Smooth muscle cell of the brain vasculature (primary cell): ENCODE data around the gene CRB3.
A peak's percentile ranks its signal among the peaks of the same experiment; 100 is the strongest.
"Not testable (repeated sequence)": the region's sequence is repeated elsewhere in the genome, so short reads cannot be mapped to it uniquely, and the experiment has no call there.

ENCODE experiments used
- DNase-seq: peaks from one replicate; pipeline ENCODE4 v3.0.0-alpha.2; 2012; ENCODE audit warnings: low read depth, low spot score

The CRB3 gene

DNA sequence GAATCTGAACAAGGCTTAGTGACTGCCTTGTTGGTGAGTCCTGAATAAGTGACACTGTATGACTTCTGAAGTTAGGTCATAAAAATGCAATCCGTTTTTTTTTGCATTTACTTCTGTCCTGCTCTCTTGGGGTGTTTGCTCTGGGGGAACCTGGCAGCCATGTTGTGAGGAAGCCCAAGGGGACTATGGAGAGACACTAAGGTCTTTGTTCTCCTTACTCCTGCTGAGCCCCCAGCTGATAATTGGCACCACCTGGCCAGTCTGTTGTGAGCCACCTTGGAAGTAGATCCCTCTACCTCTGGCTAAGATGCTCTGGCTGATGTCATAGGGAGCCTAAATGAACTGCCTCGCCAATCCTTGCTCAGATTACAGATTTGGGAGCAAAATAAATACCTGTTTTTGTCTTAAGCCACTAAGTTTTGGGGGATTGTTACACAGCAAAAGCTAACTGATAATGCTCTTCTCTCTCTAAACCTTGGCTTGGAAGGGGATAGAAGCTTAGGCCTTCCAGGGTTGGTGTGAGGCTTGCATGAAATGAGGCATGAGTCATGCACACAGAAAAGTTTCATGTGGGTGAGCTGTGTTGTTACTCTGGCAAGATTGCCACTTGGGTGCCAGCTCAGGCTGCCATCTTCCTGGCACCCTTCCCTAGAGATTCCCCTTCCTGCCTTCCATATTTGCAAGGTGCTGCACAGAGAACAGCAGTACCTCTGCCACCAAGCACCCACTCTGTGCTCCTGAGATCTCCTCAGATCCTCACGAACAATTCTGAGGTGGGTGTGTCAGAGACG lies 27.9 kb downstream of the CRB3 start:
- DNase-seq, result no peak

DNA sequence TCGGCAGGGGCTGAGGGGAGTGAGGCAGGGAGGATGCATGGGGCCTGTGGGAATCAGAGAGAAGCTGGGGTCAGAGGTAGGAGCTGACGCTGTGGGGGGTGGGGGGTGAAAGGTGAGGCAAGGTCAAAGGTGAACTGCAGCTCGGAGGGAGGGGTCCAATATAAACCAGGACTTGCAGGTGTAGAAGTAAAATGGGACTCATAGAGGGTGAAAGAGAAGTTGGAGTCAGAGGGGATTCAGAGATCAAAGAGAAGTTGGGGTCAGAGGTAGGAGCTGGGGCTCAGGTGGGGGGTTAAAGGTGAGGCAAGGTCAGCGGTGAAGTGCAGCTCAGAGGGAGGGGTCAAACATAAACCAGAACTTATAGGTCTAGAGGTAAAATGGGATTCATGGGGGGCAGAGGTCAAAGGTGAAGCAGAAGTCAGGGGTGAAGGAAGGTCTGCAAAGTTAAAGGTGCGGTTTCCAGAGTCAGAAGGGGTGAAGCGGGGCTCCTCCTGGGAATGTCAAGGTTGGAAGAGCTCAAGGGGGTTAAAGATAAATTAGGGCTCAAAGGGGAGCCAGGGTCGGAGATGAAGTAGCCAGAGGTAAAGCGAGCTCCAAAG lies 30.5 kb downstream of the CRB3 start:
- no peak for DNase-seq

DNA sequence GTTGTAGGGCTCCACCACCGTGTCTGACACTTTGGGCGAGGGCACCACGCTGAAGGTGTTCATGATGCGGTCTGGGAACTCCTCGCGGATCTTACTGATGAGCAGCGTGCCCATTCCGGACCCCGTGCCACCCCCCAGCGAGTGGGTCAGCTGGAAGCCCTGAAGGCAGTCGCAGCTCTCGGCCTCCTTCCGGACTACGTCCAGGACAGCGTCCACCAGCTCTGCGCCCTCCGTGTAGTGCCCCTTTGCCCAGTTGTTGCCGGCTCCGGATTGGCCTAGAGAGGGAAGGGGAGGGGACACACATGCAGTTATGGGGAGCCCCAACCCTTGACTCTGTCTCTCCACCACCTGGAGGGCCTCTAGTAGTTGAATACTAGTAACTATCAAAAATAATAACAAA lies 31.9 kb downstream of the CRB3 start:
- DNase-seq, result no peak

DNA sequence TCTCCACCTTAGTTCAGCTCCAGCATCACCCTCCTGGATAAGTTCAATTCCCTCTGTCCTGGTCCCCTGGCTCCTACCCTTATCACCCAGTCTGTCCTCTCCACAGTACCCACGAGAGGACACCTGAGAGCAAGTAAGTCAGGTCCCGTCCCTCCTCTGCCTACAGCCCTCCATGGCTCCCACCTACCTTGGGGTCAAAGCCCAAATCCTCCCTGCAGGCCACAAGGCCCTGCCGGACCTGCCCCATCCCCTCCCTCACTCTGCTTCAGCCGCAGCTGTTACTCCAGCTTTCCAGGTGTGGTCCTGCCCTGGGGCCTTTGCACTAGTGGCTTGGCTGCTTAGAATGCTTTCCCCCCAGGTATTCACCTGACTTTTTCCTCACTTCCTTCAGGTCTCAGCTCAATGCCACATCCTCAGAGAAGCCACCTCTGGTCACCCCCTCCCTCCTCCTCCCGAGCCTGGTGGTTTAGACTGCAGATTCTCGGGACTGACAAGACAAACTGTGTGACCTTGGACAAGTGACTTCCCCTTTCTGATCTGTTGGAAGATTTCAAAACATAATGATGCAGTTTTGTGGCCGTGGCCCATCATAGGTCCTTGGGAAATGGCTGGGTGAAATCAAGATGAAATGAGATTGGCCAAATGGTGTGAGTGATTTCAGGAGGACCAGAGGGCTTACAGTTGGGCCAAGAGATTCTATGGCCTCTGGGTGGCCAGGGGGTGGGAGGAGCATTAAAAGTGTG lies 34.4 kb downstream of the CRB3 start:
- DNase-seq, result no peak

DNA sequence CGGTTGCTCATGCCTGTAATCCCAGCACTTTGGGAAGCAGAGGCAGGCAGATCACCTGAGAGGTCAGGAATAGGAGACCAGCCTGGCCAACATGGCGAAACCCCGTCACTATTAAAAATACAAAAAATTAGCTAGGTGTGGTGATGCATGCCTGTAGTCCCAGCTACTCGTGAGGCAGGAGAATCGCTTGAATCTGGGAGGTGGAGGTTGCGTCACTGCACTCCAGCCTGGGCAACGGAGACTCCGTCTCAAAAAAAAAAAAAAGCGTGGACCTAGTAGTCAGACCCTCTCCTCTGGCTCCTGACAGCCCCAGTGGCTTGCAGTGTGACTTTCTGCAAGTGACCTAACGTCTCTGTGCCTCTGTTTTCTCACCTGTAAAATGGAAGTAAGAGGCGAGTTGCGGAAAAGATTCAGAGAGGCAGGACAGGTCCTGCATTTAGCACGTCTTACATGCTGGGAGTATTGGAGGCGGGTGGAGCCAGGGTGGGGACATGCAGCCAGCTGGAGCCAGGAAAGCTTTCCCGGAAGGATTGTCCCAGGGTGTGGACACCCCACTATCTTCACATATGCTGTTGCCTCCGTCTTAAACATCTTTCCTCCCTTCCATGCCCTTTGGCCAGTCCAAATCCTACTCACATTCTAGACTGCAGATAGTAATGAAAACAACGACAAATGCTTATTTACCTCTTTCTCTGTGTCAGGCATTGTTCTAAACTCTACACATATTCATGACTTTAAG lies 35.1 kb downstream of the CRB3 start:
- DNase-seq, result no peak

DNA sequence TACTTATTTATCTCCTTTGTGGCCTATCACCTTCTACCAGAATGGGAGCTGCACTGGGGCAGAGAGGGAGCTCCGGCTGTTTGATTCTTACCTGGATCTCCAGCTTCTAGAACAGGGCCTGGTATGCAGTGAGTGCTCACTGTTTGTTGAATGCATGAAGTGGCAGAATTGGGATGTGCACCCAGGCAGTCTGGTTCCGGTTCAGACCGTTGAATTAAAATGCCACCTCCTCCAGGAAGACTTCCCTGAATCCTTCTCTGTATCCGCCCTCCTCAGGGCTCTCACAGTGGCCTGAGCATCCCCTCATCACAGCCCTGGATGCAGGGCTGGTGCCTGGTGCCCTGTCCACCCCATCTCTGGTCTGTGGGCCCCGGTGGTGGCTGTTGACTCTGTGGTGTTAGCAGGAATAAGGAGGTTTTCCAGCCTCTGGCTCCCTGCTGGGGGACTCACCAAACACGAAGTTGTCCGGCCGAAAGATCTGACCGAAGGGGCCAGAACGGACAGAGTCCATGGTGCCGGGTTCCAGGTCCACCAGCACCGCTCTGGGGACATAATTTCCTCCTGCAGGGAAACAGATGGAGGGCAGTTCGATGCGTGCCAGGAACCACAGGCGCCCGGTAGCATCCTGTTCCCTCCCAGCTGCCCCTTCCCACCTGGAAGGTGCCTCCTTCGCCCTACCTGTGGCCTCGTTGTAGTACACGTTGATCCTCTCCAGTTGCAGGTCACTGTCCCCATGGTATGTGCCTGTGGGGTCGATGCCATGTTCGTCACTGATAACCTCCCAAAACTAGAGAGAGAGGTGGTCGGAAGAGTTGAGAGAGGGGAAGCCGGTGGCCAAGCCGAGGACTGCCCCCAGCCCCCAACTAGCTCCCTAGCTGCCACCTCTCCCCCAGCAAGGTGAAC lies 37.0 kb downstream of the CRB3 start:
- no peak for DNase-seq

DNA sequence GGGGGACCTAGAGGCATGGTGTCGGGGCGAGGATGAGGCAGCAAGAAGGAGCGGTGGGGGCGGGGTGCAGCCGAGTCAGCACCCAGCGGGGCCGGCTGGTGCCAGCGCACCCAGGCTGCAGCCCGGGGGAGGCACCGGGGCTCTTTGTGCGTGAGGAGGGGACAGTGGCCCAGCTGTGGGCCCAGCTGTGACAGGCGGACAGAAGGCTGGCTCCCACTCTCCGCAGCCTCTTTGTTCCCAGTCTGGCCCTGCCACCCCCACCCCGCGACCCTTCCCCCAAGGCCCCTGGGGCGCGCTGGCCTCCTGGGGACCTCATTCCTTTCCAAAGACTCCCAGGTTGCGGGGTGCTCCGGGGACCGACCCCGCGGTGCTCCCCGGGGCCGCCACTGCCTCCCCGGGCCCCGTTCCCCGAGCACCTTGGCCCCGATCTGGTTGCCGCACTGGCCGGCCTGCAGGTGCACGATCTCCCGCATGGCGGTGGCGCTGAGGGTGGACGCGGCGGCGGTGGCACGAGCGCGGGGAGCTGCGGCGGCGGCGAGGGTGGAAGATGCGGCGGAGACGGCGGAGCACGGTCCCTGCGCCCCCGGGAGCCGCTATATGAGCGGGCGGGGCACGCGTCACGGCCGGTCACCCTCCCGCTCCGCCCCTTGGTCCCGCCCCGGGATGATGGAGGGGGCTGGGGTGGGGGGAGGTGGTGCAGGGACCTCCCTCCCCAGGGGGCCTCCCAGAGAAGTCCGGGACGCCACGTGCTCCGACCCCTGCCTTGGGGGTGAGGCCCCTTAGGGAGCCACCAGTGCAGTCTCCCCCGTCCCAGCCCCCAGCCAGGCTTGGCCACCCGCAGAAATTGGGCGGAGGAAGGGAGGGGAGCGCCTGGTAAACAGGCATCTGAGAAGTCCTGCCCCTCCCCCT lies 37.9 kb downstream of the CRB3 start, which contains the start of gene TUBB4A:
Gene TUBB4A, minus strand, starts transcription at position 570 of the 909 bp plus-strand sequence. Its CDS starts 97 bp downstream, at position 473.
- DNase-seq, result no peak

DNA sequence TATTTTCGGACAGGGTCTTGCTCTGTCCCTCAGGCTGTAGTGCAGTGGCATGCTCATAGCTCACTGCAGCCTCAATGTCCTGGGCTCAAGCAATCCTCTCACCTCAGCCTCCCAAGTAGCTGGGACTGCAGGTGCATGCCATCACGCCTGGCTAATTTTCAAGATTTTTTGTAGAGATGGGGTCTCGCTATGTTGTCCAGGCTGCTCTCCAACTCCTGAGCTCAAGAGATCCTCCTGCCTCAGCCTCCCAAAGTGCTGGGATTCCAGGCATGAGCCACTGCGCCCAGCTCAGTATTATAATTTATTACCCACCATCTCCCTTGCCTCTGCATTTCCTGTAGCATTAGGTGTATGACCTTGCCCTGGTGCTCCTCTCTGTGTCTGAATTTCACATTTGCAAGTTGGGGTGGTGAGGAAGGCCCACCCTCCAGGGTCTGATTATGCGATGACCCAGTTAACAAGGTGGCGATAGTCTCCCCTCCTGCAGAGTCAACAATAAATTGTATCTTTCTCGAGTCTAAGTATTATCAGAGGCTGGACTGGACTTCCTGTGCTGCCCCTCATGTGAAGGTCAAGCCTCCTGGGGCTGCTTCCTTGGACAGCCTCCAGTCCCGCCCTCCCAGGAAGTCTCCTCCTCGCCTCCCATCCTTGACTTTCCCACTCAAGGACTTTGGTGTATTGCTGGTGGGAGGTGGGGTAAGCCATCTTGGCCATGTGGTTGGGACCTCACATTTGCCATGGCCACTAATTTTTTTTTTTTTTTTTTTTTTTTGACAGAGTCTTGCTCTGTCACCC lies 39.5 kb downstream of the CRB3 start:
- no peak for DNase-seq

DNA sequence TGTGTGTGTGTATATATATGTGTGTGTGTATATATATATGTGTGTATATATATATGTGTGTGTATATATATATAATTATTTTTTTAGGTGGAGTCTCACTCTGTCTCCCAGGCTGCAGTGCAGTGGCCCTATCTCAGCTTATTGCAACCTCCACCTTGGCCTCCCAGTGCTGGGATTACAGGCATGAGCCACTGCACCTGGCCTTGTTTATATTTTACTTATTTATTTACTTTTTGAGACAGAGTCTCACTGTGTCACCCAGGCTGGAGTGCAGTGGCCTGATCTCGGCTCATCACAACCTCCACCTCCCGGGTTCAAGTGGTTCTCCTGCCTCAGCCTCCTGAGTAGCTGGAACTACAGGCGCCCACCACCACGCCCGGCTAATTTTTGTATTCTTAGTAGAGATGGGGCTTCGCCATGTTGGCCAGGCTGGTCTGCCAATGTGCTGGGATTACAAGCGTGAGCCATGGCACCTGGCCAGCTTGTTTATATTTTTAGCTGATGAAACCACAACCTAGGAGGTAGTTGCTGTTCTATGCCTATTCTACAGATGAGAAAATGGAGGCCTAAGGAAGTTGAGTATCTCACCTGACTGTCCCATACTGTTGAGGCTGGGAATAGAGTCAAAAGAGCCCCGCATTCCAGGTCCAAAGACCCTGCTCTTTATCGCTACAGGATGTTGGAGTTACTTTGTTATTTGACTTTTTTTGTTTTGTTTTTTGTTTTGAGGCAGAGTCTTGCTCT lies 44.1 kb downstream of the CRB3 start:
- DNase-seq, result not testable (repeated sequence)

DNA sequence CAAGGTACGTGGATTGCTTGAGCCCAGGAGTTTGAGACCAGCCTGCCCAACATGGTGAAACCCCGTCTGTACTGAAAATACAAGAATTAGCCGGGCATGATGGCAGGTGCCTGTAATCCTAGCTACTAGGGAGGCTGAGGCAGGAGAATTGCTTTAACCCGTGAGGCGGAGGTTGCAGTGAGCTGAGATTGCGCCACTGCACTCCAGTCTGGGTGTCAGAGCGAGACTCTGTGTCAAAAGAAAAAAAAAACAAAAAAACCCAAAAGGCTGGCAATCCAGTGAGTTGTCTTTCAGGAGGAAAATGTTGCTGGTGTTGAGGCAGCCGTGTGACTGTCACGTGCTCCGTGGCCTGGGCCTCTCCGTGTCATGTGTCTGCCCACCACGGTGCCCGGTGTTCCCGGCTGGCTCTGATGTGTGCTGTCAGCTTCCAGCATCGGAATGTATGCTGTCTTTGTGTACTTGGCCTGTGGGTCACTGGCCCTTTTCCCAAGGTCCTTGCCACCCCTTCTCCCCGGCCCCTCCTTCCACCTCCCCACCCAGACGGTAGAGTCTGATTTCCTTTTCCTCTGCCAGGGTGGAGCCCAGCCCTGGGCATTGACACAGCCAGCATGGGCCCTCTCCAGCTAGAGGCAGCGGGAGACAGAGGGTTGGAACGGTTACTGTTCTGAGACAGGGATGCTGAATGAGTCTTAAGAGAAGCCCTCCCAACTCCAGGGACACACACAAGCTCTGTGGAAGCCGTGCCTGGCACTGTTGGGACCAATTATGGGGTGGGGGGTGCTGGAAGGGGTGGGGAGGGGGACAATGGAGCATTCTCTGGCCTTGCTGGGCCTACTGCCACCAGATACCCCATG lies 45.3 kb downstream of the CRB3 start:
- DNase-seq, result no peak

DNA sequence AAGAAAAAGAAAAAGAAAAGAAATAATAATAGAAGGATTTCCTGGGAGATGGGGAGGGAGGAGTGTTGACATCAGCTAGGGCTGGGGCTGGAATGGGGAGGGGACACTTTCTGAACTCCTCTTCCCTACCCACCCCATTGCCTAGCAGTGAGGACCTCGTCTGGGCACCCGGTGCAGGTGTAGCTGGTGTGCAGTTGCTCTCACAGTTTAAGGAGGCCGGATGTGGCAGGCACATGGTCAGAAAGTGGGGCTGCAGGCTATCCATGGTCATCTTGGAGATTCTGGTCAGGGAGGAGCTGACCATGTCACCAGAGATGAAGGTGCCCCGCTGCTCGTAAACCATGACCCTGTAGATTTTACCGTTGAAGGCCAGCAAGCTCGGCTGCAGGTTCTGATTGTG lies 46.5 kb downstream of the CRB3 start:
- no peak for DNase-seq

DNA sequence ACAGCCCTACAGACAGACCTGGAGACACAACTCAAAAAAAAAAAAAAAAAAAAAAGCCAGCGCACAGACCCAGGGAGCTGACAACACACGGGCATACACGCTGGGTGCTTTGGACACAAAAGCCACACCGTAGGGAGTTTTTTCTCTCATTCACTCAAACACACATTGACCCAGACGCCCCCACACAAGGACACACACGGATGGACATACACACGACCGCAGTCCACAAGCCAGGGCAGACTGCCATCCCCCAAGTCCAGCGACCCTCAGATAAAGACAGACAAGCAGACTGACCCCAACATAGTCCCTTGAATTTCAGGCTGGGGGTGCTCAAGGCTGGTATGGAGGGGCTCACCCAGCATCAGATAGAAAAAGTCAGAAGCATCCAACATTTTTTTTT lies 50.0 kb downstream of the CRB3 start:
- DNase-seq, result no peak

DNA sequence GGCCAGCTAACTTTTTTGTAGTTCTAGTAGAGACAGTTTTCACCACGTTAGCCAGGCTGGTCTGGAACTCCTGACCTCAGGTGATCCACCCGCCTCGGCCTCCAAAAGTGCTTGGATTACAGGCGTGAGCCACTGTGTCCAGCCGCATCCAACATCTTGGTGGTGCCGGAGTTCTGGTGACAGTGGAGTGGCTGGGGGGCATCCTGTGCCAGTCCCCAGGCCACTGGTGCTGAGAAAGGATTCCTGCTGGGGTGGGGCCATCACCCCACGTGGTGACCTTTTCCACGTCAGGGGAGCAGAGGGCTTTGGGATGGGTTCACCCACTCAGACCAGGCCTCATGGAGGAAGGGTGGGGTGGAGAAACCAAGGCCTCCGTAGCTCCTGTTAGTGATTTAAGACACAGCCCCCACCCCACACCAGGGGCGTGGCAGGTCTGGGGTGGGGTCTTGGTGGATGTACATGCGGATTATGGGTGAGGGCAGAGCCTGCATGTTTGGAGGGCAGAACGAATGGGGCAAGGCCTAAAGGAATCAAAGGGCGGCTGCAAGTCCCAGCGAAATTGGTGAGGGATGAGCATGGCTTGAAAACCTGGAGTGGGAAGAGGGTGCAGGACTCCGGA lies 51.0 kb downstream of the CRB3 start:
- no peak for DNase-seq

DNA sequence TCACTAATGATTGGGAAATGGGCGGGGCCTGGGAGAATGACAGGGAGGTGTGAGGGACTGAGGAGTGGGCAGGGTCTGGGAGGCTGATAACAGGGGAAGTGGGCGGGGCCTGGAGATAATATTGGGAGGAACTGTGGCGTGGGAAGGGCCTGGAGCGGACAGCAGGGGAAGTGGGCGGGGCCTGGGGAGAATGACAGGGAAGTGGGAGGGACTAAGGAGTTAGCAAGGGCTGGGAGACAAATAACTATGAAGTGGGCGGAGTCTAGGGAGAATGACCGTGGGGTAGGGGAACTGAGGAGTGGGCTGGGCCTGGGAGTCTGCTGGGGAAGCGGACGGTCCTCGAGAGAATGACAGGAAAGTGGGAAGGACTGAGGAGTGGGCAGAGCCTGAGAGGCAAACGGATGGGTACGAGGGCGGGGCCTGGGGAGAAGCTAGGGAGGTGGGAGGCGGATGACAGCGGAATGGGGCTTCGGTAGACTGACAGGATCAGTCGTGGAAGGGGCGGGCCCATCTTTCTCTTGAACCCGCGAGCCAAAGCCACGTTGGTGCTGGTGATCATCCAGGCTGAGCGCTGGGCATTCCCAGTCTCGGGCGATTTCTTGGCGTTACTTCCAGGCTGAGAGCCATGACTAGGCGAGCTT lies 52.1 kb downstream of the CRB3 start:
- peak; percentile 61 for DNase-seq
